22Rv1 (cell line): ENCODE measurements around the gene CFHR1.

Experiments used
- ZFX ChIP-seq: fragments of 450-650 bp; IDR thresholded peaks from 2 replicates; pipeline ENCODE4 v1.6.1; 2017; ENCODE audit warnings: antibody characterized with exemption, borderline replicate concordance
- TF ChIP-seq, protein P1 (sequence below): fragments of 450-650 bp; IDR thresholded peaks from 2 replicates; pipeline ENCODE4 v1.5.1; 2017; ENCODE audit warnings: mild to moderate bottlenecking

DNA sequence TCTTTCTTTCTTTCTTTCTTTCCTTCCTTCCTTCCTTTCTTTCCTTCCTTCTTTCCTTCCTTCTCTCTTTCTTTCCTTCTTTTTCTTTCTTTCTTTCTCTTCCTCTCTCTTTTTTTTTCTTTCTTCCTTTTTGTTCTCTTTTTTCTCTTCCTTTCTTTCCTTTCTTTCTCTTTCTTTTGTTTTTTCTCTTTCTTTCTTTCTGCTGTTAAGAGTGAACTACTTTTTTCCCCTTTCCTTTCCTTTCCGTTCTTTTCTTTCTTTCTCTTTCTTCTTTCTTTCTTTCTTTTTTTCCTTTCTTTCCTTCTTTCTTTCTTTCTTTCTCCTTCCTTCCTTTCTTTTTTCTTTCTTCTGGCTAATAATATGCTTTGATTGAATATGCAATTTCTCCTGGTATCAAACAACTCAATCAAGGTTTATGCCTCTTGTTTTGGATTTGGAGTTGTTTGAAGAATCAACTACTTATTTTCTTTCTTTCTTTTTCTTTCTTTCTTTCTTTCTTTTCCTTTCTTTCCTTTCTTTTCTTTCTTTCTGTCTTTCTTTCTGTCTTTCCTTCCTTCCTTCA, 40.9 kb downstream of the CFHR1 start:
- no peak for TF ChIP-seq ZFX
- TF ChIP-seq, protein P1, sequence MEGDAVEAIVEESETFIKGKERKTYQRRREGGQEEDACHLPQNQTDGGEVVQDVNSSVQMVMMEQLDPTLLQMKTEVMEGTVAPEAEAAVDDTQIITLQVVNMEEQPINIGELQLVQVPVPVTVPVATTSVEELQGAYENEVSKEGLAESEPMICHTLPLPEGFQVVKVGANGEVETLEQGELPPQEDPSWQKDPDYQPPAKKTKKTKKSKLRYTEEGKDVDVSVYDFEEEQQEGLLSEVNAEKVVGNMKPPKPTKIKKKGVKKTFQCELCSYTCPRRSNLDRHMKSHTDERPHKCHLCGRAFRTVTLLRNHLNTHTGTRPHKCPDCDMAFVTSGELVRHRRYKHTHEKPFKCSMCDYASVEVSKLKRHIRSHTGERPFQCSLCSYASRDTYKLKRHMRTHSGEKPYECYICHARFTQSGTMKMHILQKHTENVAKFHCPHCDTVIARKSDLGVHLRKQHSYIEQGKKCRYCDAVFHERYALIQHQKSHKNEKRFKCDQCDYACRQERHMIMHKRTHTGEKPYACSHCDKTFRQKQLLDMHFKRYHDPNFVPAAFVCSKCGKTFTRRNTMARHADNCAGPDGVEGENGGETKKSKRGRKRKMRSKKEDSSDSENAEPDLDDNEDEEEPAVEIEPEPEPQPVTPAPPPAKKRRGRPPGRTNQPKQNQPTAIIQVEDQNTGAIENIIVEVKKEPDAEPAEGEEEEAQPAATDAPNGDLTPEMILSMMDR, result no peak
